ENCODE data around the gene MBOAT7. TPM values are rescaled to one million over a fixed set of nuclear protein-coding genes. Genes with fewer than 3 reads are reported as not detected.

MBOAT7 gene
- total RNA-seq, 1 donor from 2014 or later, result 218 TPM

DNA sequence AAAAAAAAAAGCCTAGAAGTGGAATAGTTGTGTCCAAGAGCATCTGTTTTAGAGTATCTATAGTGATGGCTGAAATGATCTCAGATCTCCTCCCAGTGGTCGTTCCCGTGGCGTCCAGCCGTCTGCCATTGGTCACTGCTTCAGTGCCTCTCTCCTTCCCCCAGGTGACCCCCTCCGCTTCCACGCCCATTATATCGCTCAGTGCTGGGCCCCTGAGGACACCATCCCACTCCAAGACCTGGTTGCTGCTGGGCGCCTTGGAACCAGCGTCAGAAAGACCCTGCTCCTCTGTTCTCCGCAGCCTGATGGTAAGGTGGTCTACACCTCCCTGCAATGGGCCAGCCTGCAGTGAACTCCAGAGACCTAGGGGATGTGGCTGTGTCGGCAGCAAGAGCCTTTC, 3.6 kb upstream of the MBOAT7 start:
- TF ChIP-seq, protein P1, sequence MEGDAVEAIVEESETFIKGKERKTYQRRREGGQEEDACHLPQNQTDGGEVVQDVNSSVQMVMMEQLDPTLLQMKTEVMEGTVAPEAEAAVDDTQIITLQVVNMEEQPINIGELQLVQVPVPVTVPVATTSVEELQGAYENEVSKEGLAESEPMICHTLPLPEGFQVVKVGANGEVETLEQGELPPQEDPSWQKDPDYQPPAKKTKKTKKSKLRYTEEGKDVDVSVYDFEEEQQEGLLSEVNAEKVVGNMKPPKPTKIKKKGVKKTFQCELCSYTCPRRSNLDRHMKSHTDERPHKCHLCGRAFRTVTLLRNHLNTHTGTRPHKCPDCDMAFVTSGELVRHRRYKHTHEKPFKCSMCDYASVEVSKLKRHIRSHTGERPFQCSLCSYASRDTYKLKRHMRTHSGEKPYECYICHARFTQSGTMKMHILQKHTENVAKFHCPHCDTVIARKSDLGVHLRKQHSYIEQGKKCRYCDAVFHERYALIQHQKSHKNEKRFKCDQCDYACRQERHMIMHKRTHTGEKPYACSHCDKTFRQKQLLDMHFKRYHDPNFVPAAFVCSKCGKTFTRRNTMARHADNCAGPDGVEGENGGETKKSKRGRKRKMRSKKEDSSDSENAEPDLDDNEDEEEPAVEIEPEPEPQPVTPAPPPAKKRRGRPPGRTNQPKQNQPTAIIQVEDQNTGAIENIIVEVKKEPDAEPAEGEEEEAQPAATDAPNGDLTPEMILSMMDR (conservative IDR thresholded peaks at IDR 0.05; ENCODE audit: low read depth, low read length), result no peak
- H3K4me3 ChIP-seq (ENCODE audit: low read depth, low read length), result no peak overlapping the region
- no peak for DNase-seq (ENCODE audit: low read depth)

GRCh38 chr19:54191811-54192453, 2.6 kb upstream of the MBOAT7 start:
- peak overlapping the region; percentile 87 for H3K4me3 ChIP-seq (ENCODE audit: low read depth, low read length)
- TF ChIP-seq, protein P1 (conservative IDR thresholded peaks at IDR 0.05; ENCODE audit: low read depth, low read length), result no peak
- DNase-seq (ENCODE audit: low read depth), result no peak

- TF ChIP-seq, protein P1 (conservative IDR thresholded peaks at IDR 0.05; ENCODE audit: low read depth, low read length), result no peak
- H3K4me3 ChIP-seq (ENCODE audit: low read depth, low read length), result peak within 1 kb of the TSS; percentile 87
- DNase-seq (ENCODE audit: low read depth), result no peak
Measured at GRCh38 chr19:54191011-54191810, 1.8 kb upstream of the MBOAT7 start, which contains the start of gene TSEN34. Gene TSEN34, plus strand, starts transcription at chr19:54191308. Its CDS starts 57 bp downstream, at chr19:54191365.

DNA sequence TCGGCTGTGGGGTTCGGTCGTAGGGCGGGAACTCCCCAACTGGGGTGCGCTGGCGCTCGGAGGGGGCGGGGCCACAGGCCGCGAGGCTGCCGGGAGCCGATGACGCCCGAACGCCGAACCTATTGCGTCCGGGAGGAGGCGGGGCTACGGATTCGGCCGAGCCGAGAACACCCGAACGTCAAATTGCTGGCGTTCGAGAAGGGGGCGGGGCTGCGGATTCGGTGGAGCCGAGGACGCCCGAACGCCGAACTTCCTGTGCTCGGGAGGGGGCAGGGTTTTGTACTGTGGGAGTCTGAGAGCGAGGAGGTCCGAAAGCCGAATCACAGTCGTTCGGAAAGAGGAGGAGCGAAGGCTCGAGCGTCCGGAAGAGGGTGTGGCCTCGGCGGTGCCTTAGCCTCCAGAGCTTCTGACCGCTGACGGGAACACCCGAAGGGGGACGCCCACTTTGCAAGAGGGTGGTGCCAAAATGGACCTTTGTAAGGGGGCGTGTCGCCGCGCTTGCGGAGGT, 1.2 kb upstream of the MBOAT7 start:
- TF ChIP-seq, protein P1 (conservative IDR thresholded peaks at IDR 0.05; ENCODE audit: low read depth, low read length), result no peak
- DNase-seq (ENCODE audit: low read depth), result peak; percentile 94
- peak overlapping the region; percentile 87 for H3K4me3 ChIP-seq (ENCODE audit: low read depth, low read length)

DNA sequence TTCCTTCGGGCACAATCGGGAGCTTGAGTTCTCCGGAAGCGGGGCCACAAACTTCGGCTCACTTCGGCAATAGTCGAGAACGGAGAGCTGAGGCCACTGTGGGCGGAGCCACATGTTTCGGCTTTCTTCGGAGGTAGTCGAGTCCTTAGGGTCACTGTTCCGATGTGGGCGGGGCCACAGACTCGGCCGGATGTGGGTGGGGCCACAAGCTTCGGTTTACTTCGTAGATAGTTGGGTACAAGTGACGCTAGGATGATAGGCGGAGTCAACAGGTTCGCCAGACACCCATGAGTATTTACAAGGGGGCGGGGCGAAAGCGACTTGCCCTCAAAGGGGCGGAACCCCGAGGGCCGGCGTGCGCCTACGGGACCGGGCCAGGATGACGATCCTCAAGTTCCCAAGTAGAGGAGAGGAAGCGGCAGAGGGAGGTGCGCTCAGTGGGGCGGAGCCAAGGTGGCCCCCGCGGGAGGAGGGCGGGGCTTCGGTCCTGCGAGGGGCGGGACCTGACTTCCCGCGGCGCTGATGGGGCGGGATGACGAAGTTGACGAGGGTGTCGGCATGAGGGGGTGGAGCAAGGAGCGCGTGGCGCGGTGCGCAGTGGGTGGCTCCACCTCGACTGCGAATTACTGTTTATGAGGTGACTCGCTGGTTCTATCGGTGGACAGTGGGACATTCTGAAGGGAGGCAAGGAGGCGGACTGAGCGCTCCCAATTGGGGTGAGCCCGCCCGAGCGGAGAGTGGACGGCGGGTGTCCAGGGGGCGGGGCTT, 539 bp upstream of the MBOAT7 start:
- peak; percentile 99 for DNase-seq (ENCODE audit: low read depth)
- TF ChIP-seq, protein P1 (conservative IDR thresholded peaks at IDR 0.05; ENCODE audit: low read depth, low read length), result no peak
- H3K4me3 ChIP-seq (ENCODE audit: low read depth, low read length), result peak overlapping the region; percentile 87

GRCh38 chr19:54188215-54188871, 1.0 kb downstream of the MBOAT7 start:
- no peak for DNase-seq (ENCODE audit: low read depth)
- H3K4me3 ChIP-seq (ENCODE audit: low read depth, low read length), result peak overlapping the region; percentile 70
- TF ChIP-seq, protein P1 (conservative IDR thresholded peaks at IDR 0.05; ENCODE audit: low read depth, low read length), result no peak
